Brain pericyte (primary cell): ENCODE data around the gene STK26.
"Not testable (repeated sequence)": the region's sequence is repeated elsewhere in the genome, so short reads cannot be mapped to it uniquely, and the experiment has no call there.

ENCODE experiments used
- DNase-seq: peaks from one replicate; pipeline ENCODE4 v3.0.0-alpha.2; 2012; ENCODE audit warnings: low read depth, low spot score

Gene STK26

GRCh38 chrX:132037479-132037993 is 14.4 kb downstream of the STK26 start:
- DNase-seq, result no peak

GRCh38 chrX:132040066-132040465 is 17.0 kb downstream of the STK26 start:
- DNase-seq, result no peak

GRCh38 chrX:132041015-132041414 is 17.9 kb downstream of the STK26 start:
- DNase-seq, result no peak

GRCh38 chrX:132043977-132044376 is 20.9 kb downstream of the STK26 start:
- DNase-seq, result no peak

- DNase-seq, result no peak
These were observed 21.9 kb downstream of the STK26 start for GRCh38 chrX:132044953-132045352.

- DNase-seq, result no peak
These were observed 22.4 kb downstream of the STK26 start for GRCh38 chrX:132045456-132045855.

- no peak for DNase-seq
These were observed 23.4 kb downstream of the STK26 start for GRCh38 chrX:132046533-132046932.

GRCh38 chrX:132051778-132052177 is 28.7 kb downstream of the STK26 start:
- DNase-seq, result not testable (repeated sequence)

GRCh38 chrX:132058050-132058449 is 34.9 kb downstream of the STK26 start:
- no peak for DNase-seq

- no peak for DNase-seq
These were observed 35.9 kb downstream of the STK26 start for GRCh38 chrX:132058975-132059374.

- no peak for DNase-seq
These were observed 37.0 kb downstream of the STK26 start for GRCh38 chrX:132059973-132060540.

GRCh38 chrX:132063334-132063733 is 40.2 kb downstream of the STK26 start:
- DNase-seq, result no peak

- no peak for DNase-seq
These were observed 40.8 kb downstream of the STK26 start for GRCh38 chrX:132063862-132064261.

- no peak for DNase-seq
These were observed 45.3 kb downstream of the STK26 start for GRCh38 chrX:132068405-132068804.

- no peak for DNase-seq
These were observed 48.2 kb downstream of the STK26 start for GRCh38 chrX:132071254-132071653.

- DNase-seq, result no peak
These were observed 54.3 kb downstream of the STK26 start for GRCh38 chrX:132077414-132077813.

- no peak for DNase-seq
These were observed 54.8 kb downstream of the STK26 start for GRCh38 chrX:132077912-132078311.

- no peak for DNase-seq
These were observed 62.7 kb downstream of the STK26 start for GRCh38 chrX:132085786-132086185.

- no peak for DNase-seq
These were observed 63.6 kb downstream of the STK26 start for GRCh38 chrX:132086672-132087071.

- no peak for DNase-seq
These were observed 65.8 kb downstream of the STK26 start for GRCh38 chrX:132088864-132089263.

- DNase-seq, result no peak
These were observed 67.5 kb downstream of the STK26 start for GRCh38 chrX:132090403-132091159.

- DNase-seq, result peak; percentile 12
These were observed 69.5 kb downstream of the STK26 start for GRCh38 chrX:132092439-132093065.
